ENCODE results near the gene NINJ1. TPM values are rescaled to one million over a fixed set of nuclear protein-coding genes. Genes with fewer than 3 reads are reported as not detected.

The NINJ1 gene
- total RNA-seq, 2 experiments from 2014 or later, result 118 to 120 TPM

DNA sequence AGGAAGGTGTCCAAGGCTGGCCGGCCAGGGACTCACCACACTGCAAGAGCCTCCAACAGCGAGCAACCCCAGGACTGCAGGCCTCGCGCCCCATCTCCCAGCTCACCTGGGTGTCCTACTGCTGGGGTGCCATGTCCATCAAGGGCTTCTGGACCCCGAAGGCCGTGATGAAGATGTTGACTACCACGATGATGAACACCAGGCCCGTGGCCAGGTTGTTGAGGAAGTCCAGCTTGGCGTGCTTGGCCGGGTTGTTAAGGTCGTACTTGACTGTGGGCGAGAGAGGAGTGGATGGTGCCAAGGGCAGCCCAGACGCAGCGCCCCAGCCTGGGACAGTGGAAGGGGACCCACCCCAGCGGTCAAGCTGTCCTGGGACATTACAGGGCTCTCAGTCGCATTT, 9.3 kb downstream of the NINJ1 start:
- Mint-ChIP-seq H3K27me3 (no peaks in the 10 kb centered on the region), H3K36me3 (ENCODE audit: low read depth) (peaks cover 39% of the 10 kb centered on the region), H3K27ac (peak overlapping the region; percentile 6), H3K4me1 (ENCODE audit: low read depth) (peaks cover 47% of the 10 kb centered on the region), H3K9me3 (no peaks in the 10 kb centered on the region), H3K4me3 (no peak overlapping the region)
- POLR2A ChIA-PET, result no interaction called here
- TF ChIP-seq, protein P1, sequence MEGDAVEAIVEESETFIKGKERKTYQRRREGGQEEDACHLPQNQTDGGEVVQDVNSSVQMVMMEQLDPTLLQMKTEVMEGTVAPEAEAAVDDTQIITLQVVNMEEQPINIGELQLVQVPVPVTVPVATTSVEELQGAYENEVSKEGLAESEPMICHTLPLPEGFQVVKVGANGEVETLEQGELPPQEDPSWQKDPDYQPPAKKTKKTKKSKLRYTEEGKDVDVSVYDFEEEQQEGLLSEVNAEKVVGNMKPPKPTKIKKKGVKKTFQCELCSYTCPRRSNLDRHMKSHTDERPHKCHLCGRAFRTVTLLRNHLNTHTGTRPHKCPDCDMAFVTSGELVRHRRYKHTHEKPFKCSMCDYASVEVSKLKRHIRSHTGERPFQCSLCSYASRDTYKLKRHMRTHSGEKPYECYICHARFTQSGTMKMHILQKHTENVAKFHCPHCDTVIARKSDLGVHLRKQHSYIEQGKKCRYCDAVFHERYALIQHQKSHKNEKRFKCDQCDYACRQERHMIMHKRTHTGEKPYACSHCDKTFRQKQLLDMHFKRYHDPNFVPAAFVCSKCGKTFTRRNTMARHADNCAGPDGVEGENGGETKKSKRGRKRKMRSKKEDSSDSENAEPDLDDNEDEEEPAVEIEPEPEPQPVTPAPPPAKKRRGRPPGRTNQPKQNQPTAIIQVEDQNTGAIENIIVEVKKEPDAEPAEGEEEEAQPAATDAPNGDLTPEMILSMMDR (IDR thresholded peaks at IDR 0.05), result no peak
- DNase-seq (peak; percentile 1), ATAC-seq (no peak)
- CTCF ChIA-PET, result interaction anchor here (1.1 to 4.5 kb wide), 2 partner anchors 13 to 15 kb away, joined by 3 to 27 read pairs; no protein-coding TSS in a partner anchor
- intact Hi-C loops (cut with micrococcal nuclease), result no loop called here

DNA sequence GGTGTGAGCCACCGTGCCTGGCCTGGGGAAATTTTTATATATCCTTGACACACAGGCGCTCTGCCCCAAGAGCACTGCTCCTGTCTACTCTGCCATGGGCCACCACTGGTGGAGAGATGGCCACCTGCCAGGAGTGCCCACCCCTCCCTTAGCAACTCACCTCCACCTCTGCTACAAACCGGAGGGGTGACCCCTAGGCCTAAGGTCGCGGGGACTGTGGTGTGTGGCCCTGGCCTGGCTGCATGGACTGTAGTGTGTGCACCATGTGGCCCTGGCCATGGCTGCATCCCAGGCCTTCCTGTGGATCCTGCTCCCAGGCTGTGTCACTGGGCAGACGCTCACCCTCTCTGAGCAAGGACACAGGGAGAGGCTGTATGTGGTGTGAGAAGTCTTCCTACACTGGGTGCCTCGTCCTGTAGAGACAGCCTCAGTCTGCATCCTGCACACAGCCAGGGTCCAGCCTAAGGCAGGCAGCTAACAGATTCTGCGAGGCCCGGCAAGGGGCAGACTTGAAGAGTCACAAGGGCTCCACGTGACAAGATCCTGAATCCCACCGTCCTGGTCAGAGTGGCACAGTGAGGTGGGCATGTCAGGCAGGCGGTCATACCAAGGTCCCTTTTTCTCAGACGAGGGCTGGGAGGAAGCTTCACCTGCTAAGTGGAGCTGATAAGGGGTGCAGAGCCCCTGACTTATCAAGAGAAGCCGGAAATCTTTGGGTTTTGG, 10.3 kb downstream of the NINJ1 start:
- ChIA-PET POLR2A (interaction anchor here (0.6 to 2.5 kb wide), 2 partner anchors 10 to 11 kb away, joined by 3 to 7 read pairs; partner anchors contain the start of gene NINJ1), CTCF (interaction anchor here (4.5 kb wide), 1 partner anchor 14 kb away, joined by 27 read pairs; no protein-coding TSS in a partner anchor)
- TF ChIP-seq, protein P1 (IDR thresholded peaks at IDR 0.05), result no peak
- Mint-ChIP-seq H3K4me3 (no peak overlapping the region), H3K36me3 (ENCODE audit: low read depth) (peaks cover 40% of the 10 kb centered on the region), H3K27ac (no peak overlapping the region), H3K27me3 (no peaks in the 10 kb centered on the region), H3K9me3 (no peaks in the 10 kb centered on the region), H3K4me1 (ENCODE audit: low read depth) (peaks cover 48% of the 10 kb centered on the region)
- ATAC-seq, result no peak
- intact Hi-C loops (cut with micrococcal nuclease), result no loop called here
- peak; percentile 2 for DNase-seq

DNA sequence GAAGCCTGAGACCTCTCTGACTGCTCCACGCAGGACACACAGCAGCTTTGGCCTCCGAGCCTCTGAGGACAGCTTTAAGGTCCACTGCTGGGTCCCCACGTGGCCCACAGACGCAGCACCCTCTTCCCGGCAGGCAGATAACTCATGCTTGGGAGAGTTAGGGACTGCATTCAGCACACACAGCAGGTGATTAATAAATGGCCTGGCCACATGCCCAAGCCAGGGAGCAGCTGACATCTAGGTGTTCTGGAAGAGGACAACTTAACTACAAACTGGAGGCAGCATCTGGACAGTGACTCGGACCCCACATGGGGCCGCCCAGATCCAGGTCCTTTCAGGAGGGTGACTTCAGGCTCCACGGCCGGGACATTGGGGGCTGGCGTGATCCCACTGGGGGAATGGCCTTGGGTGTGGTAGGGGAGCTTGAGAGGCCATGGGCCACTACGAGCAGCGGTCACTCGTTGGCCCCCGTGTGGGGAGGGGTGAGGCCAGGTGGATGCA, 11.3 kb downstream of the NINJ1 start:
- CTCF ChIA-PET, result no interaction called here
- Mint-ChIP-seq H3K4me3 (no peak overlapping the region), H3K4me1 (ENCODE audit: low read depth) (peaks cover 39% of the 10 kb centered on the region), H3K36me3 (ENCODE audit: low read depth) (peaks cover 40% of the 10 kb centered on the region), H3K27ac (no peak overlapping the region), H3K27me3 (no peaks in the 10 kb centered on the region), H3K9me3 (no peaks in the 10 kb centered on the region)
- intact Hi-C loops (cut with micrococcal nuclease), result no loop called here
- TF ChIP-seq, protein P1 (IDR thresholded peaks at IDR 0.05), result no peak
- POLR2A ChIA-PET, result interaction anchor here (2.5 kb wide), 1 partner anchor 11 kb away, joined by 7 read pairs; the partner anchor contains the start of gene NINJ1
- no peak for ATAC-seq
- peak; percentile 0 for DNase-seq

DNA sequence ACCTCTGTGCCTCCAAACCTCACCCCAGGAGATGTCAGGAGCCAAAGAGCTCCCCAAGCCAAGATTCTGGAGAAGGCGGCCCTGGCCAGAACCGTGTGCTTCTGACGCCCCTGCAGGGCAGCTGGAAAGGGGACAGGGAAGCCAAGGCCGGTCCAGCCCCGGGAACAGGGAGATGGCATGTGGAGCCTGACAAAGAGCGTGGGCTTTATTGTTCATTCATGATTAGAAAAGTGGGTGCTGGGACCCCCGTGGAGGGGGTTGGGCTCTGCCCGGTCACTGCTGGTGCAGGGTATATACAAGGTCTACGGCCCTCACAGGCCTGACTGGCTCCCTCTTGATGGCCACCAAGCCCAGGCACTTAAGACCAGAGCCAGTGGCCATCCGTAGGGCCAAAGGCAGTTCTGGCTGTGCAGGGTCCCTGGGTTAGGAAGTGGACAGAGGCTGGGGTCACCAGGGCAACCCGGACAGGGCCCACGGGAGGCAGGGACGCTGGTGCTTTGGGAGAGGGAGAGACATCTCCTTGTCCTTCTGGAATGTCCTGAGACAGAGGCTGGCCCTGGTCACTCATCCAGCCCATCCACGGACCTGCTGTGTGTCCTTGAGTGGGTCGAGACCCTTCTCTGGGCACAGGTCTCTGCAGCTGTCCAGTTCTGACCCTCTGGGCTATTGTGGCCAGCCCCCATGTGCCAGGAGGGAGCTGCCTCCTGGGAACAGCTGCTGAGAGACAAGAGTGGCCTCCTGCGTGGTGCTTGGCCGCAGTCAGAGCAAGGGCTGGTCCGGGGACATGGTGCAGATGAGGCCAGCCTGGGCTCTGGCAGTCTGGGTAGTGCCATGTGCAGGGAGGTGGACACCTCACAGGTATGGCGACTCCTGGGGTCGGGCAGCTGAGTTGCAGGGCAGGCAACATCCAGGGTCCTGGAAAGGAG, 12.5 kb downstream of the NINJ1 start:
- Mint-ChIP-seq H3K27ac (no peak overlapping the region), H3K9me3 (no peaks in the 10 kb centered on the region), H3K36me3 (ENCODE audit: low read depth) (peaks cover 37% of the 10 kb centered on the region), H3K27me3 (no peaks in the 10 kb centered on the region), H3K4me3 (no peak overlapping the region), H3K4me1 (ENCODE audit: low read depth) (peaks cover 27% of the 10 kb centered on the region)
- ATAC-seq (no peak), DNase-seq (peak; percentile 1)
- CTCF ChIA-PET, result interaction anchor here (1.5 to 3.8 kb wide), 2 partner anchors 12 to 13 kb away, joined by 3 to 48 read pairs; partner anchors contain the start of gene NINJ1
- intact Hi-C loops (cut with micrococcal nuclease), result no loop called here
- TF ChIP-seq, protein P1 (IDR thresholded peaks at IDR 0.05), result no peak
- POLR2A ChIA-PET, result interaction anchor here (1.1 to 4.3 kb wide), 3 partner anchors 10 to 13 kb away, joined by 6 to 22 read pairs (median 7); partner anchors contain the start of gene NINJ1

All from activated CD8-positive, alpha-beta T cell treated with anti-CD3 and anti-CD28 coated beads for 36 hours (primary cell).